Stimulated activated CD4-positive, alpha-beta T cell treated with anti-CD3 and anti-CD28 coated beads, Interleukin-4, amount 100 ng/mL, for 48 hours (primary cell): ENCODE data around the gene SPATA20.
A peak's percentile ranks its signal among the peaks of the same experiment; 100 is the strongest.

Experiments used
- DNase-seq, 2 donors: peaks; one replicate each; pipeline ENCODE4 v3.0.0-alpha.2; 2020; ENCODE audit warnings: low read depth in 2 of 2

Gene SPATA20

GRCh38 chr17:50519141-50519834, 27.7 kb upstream of the SPATA20 start:
- DNase-seq = no peak

- DNase-seq = no peak
Observed at GRCh38 chr17:50520483-50520882, 26.5 kb upstream of the SPATA20 start.

GRCh38 chr17:50521514-50521913, 25.5 kb upstream of the SPATA20 start:
- no peak for DNase-seq

- no peak for DNase-seq
Observed at GRCh38 chr17:50522766-50523165, 24.2 kb upstream of the SPATA20 start.

- no peak for DNase-seq
Observed at GRCh38 chr17:50523208-50523607, 23.8 kb upstream of the SPATA20 start.

- DNase-seq = no peak
Observed at GRCh38 chr17:50524838-50525237, 22.1 kb upstream of the SPATA20 start.

GRCh38 chr17:50527155-50527762, 19.7 kb upstream of the SPATA20 start:
- DNase-seq = no peak

GRCh38 chr17:50527949-50528474, 19.0 kb upstream of the SPATA20 start:
- no peak for DNase-seq

GRCh38 chr17:50529849-50530248, 17.1 kb upstream of the SPATA20 start:
- DNase-seq = no peak

GRCh38 chr17:50531428-50532025, 15.4 kb upstream of the SPATA20 start:
- no peak for DNase-seq

GRCh38 chr17:50532452-50533024, 14.4 kb upstream of the SPATA20 start, which contains the start of gene EPN3:
Gene EPN3, plus strand, starts transcription at chr17:50532735. Its CDS starts 3,822 bp downstream, at chr17:50536557.
- DNase-seq = no peak

- DNase-seq = no peak
Observed at GRCh38 chr17:50533185-50533584, 13.8 kb upstream of the SPATA20 start.

GRCh38 chr17:50533720-50534148, 13.2 kb upstream of the SPATA20 start:
- DNase-seq = no peak

- DNase-seq = peak in 1 of 2 donors; percentile 27
Observed at GRCh38 chr17:50534222-50534978, 12.6 kb upstream of the SPATA20 start.

GRCh38 chr17:50534979-50535326, 12.0 kb upstream of the SPATA20 start:
- no peak for DNase-seq

GRCh38 chr17:50535407-50535806, 11.6 kb upstream of the SPATA20 start:
- DNase-seq = no peak

- DNase-seq = no peak
Observed at GRCh38 chr17:50536683-50537646, 10.0 kb upstream of the SPATA20 start.

- no peak for DNase-seq
Observed at GRCh38 chr17:50537721-50538548, 9.0 kb upstream of the SPATA20 start.

- DNase-seq = no peak
Observed at GRCh38 chr17:50538549-50539410, 8.2 kb upstream of the SPATA20 start.
